ENCODE data around the gene CUL9. TPM values are rescaled to one million over a fixed set of nuclear protein-coding genes. Genes with fewer than 3 reads are reported as not detected.

The CUL9 gene
- total RNA-seq, 5 donors from 2014 or later (not counting 1 experiment from before 2014, with no cell fraction given) = 92.5 to 107 (median 96.5) TPM

GRCh38 chr6:43226192-43226851 is 44.3 kb downstream of the CUL9 start:
- DNase-seq (no peak), ATAC-seq (replicated peaks in 1 of 4) (no peak)
- no peaks in the 10 kb centered on the region for H3K27me3 ChIP-seq (replicated peaks in 1 of 2; ENCODE audit: control insufficient read depth in 2 of 2, extremely low read depth in 1 of 2, insufficient read depth in 2 of 2, low read length in 1 of 2)
- H3K36me3 ChIP-seq (ENCODE audit: control insufficient read depth in 2 of 2, extremely low read depth in 1 of 2, insufficient read depth in 1 of 2, low read length in 1 of 2) = peaks cover 4 to 5% of the 10 kb centered on the region in 2 donors
- 90% methylated on average over 6 of the region's 11 CpGs for WGBS (ENCODE audit: insufficient coverage)
- peak overlapping the region in 1 of 3 donors; percentile 48 for H3K4me3 Mint-ChIP-seq
- H3K27me3 Mint-ChIP-seq = peaks cover 0 to 1% of the 10 kb centered on the region in 2 donors
- H3K9me3 ChIP-seq = no peaks in the 10 kb centered on the region
- peaks cover 55 to 73% (median 72%) of the 10 kb centered on the region in 3 donors for H3K4me1 Mint-ChIP-seq
- H3K36me3 Mint-ChIP-seq = peaks cover 3% of the 10 kb centered on the region
- CTCF ChIA-PET = interaction anchor here in 1 of 2 donors (1.0 kb wide), 1 partner anchor 12 kb away, joined by 6 read pairs; no protein-coding TSS in a partner anchor
- POLR2A ChIA-PET = no interaction called here
- H3K4me1 ChIP-seq (ENCODE audit: control insufficient read depth in 1 of 2, extremely low read depth in 1 of 2, insufficient read depth in 2 of 2, low read length in 2 of 2) = peaks cover 9 to 65% of the 10 kb centered on the region in 2 experiments
- H3K4me3 ChIP-seq (ENCODE audit: control insufficient read depth in 1 of 2, extremely low read depth in 1 of 2, low read length in 1 of 2) = no peak overlapping the region
- H3K27ac ChIP-seq (ENCODE audit: low read length) = peak overlapping the region; percentile 96
- H3K27ac Mint-ChIP-seq = peak overlapping the region; percentile 99
- H3K9me3 Mint-ChIP-seq = no peaks in the 10 kb centered on the region

GRCh38 chr6:43228951-43229802 is 47.2 kb downstream of the CUL9 start, which contains the start of gene DNPH1:
Gene DNPH1 (minus strand): TSS chr6:43229481. CDS start chr6:43229456, 25 bp downstream.
- peaks cover 40 to 50% (median 48%) of the 10 kb centered on the region in 3 donors for H3K4me1 Mint-ChIP-seq
- Histone ChIP-seq H3K4me3 (ENCODE audit: control insufficient read depth in 1 of 2, extremely low read depth in 1 of 2, low read length in 1 of 2) (peak within 1 kb of the TSS; percentile 56 to 66), H3K27me3 (replicated peaks in 1 of 2; ENCODE audit: control insufficient read depth in 2 of 2, extremely low read depth in 1 of 2, insufficient read depth in 2 of 2, low read length in 1 of 2) (peaks cover 0 to 8% of the 10 kb centered on the region in 2 experiments), H3K9me3 (no peaks in the 10 kb centered on the region), H3K36me3 (ENCODE audit: control insufficient read depth in 2 of 2, extremely low read depth in 1 of 2, insufficient read depth in 1 of 2, low read length in 1 of 2) (peaks cover 0 to 5% of the 10 kb centered on the region in 2 donors), H3K27ac (ENCODE audit: low read length) (peak within 1 kb of the TSS; percentile 34), H3K4me1 (ENCODE audit: control insufficient read depth in 1 of 2, extremely low read depth in 1 of 2, insufficient read depth in 2 of 2, low read length in 2 of 2) (peaks cover 5 to 42% of the 10 kb centered on the region in 2 experiments)
- ChIA-PET CTCF (interaction anchor here (0.5 to 1.6 kb wide), 8 partner anchors 9 to 154 kb away, joined by 3 to 5 read pairs (median 4); partner anchors contain the start of genes CUL9 (in 1 of the 2) and ZNF318 (in 1 of the 2)), POLR2A (interaction anchor here (0.5 to 0.7 kb wide), 4 partner anchors 9 to 252 kb away, joined by 3 to 8 read pairs (median 4); no protein-coding TSS in a partner anchor)
- no peaks in the 10 kb centered on the region for H3K36me3 Mint-ChIP-seq
- H3K27me3 Mint-ChIP-seq = peaks cover 0 to 2% of the 10 kb centered on the region in 2 donors
- WGBS (ENCODE audit: insufficient coverage) = 2% methylated on average over 82 of the region's 82 CpGs
- ATAC-seq (replicated peaks in 1 of 4) (peak; percentile 75 to 86 (median 84)), DNase-seq (peak; percentile 35 to 89 (median 72))
- H3K4me3 Mint-ChIP-seq = peak within 1 kb of the TSS; percentile 85 to 92 (median 89)
- no peaks in the 10 kb centered on the region for H3K9me3 Mint-ChIP-seq
- peak within 1 kb of the TSS; percentile 89 to 90 for H3K27ac Mint-ChIP-seq

GRCh38 chr6:43229803-43230620 is 48.0 kb downstream of the CUL9 start:
- Mint-ChIP-seq H3K27me3 (peaks cover 0 to 2% of the 10 kb centered on the region in 2 donors), H3K27ac (peak overlapping the region; percentile 89 to 90), H3K4me1 (peaks cover 35 to 44% (median 41%) of the 10 kb centered on the region in 3 donors), H3K4me3 (peak overlapping the region; percentile 84 to 92 (median 88)), H3K36me3 (no peaks in the 10 kb centered on the region), H3K9me3 (no peaks in the 10 kb centered on the region)
- CTCF ChIA-PET = interaction anchor here (1.0 to 1.6 kb wide), 3 partner anchors 17 to 60 kb away, joined by 3 to 5 read pairs (median 5); partner anchors contain the start of gene CUL9 (in 1 of the 2)
- no peaks in the 10 kb centered on the region for H3K9me3 ChIP-seq
- H3K4me3 ChIP-seq (ENCODE audit: control insufficient read depth in 1 of 2, extremely low read depth in 1 of 2, low read length in 1 of 2) = peak overlapping the region; percentile 56 to 66
- ATAC-seq (replicated peaks in 1 of 4) = peak in 1 of 4 experiments; percentile 2
- no peak for DNase-seq
- POLR2A ChIA-PET = interaction anchor here in 1 of 2 donors (0.6 kb wide), 1 partner anchor 9 kb away, joined by 3 read pairs; no protein-coding TSS in a partner anchor
- H3K27ac ChIP-seq (ENCODE audit: low read length) = peak overlapping the region; percentile 34
- peaks cover 0 to 9% of the 10 kb centered on the region in 2 experiments for H3K27me3 ChIP-seq (replicated peaks in 1 of 2; ENCODE audit: control insufficient read depth in 2 of 2, extremely low read depth in 1 of 2, insufficient read depth in 2 of 2, low read length in 1 of 2)
- 77% methylated on average over 13 of the region's 17 CpGs for WGBS (ENCODE audit: insufficient coverage)
- peaks cover 0 to 5% of the 10 kb centered on the region in 2 donors for H3K36me3 ChIP-seq (ENCODE audit: control insufficient read depth in 2 of 2, extremely low read depth in 1 of 2, insufficient read depth in 1 of 2, low read length in 1 of 2)
- H3K4me1 ChIP-seq (ENCODE audit: control insufficient read depth in 1 of 2, extremely low read depth in 1 of 2, insufficient read depth in 2 of 2, low read length in 2 of 2) = peaks cover 3 to 34% of the 10 kb centered on the region in 2 experiments

GRCh38 chr6:43231053-43231452 is 49.1 kb downstream of the CUL9 start:
- Mint-ChIP-seq H3K27me3 (peaks cover under 1 to 2% of the 10 kb centered on the region in 2 donors), H3K27ac (peak overlapping the region in 1 of 2 donors; percentile 59), H3K4me3 (peak overlapping the region in 1 of 3 donors; percentile 10), H3K9me3 (no peaks in the 10 kb centered on the region), H3K36me3 (no peaks in the 10 kb centered on the region), H3K4me1 (peaks cover 25 to 34% (median 32%) of the 10 kb centered on the region in 3 donors)
- Histone ChIP-seq H3K36me3 (ENCODE audit: control insufficient read depth in 2 of 2, extremely low read depth in 1 of 2, insufficient read depth in 1 of 2, low read length in 1 of 2) (peaks cover 0 to under 1% of the 10 kb centered on the region in 2 donors), H3K9me3 (no peaks in the 10 kb centered on the region), H3K27me3 (replicated peaks in 1 of 2; ENCODE audit: control insufficient read depth in 2 of 2, extremely low read depth in 1 of 2, insufficient read depth in 2 of 2, low read length in 1 of 2) (peaks cover 2 to 13% of the 10 kb centered on the region in 2 experiments), H3K4me3 (ENCODE audit: control insufficient read depth in 1 of 2, extremely low read depth in 1 of 2, low read length in 1 of 2) (no peak overlapping the region), H3K4me1 (ENCODE audit: control insufficient read depth in 1 of 2, extremely low read depth in 1 of 2, insufficient read depth in 2 of 2, low read length in 2 of 2) (peaks cover 0 to 24% of the 10 kb centered on the region in 2 experiments), H3K27ac (ENCODE audit: low read length) (no peak overlapping the region)
- WGBS (ENCODE audit: insufficient coverage) = 80% methylated on average over 1 of the region's 4 CpGs
- ChIA-PET CTCF (no interaction called here), POLR2A (no interaction called here)
- no peak for DNase-seq
- ATAC-seq (replicated peaks in 1 of 4) = no peak

GRCh38 chr6:43231735-43232450 is 49.9 kb downstream of the CUL9 start:
- Mint-ChIP-seq H3K27me3 (peaks cover 5 to 7% of the 10 kb centered on the region in 2 donors), H3K4me1 (peaks cover 17 to 26% (median 23%) of the 10 kb centered on the region in 3 donors), H3K4me3 (no peak overlapping the region), H3K27ac (no peak overlapping the region), H3K9me3 (no peaks in the 10 kb centered on the region), H3K36me3 (no peaks in the 10 kb centered on the region)
- no peaks in the 10 kb centered on the region for H3K9me3 ChIP-seq
- WGBS (ENCODE audit: insufficient coverage) = 48% methylated on average over 1 of the region's 3 CpGs
- H3K4me3 ChIP-seq (ENCODE audit: control insufficient read depth in 1 of 2, extremely low read depth in 1 of 2, low read length in 1 of 2) = no peak overlapping the region
- H3K27me3 ChIP-seq (replicated peaks in 1 of 2; ENCODE audit: control insufficient read depth in 2 of 2, extremely low read depth in 1 of 2, insufficient read depth in 2 of 2, low read length in 1 of 2) = peaks cover 2 to 14% of the 10 kb centered on the region in 2 experiments
- DNase-seq (no peak), ATAC-seq (replicated peaks in 1 of 4) (no peak)
- POLR2A ChIA-PET = no interaction called here
- H3K27ac ChIP-seq (ENCODE audit: low read length) = no peak overlapping the region
- peaks cover 0 to 20% of the 10 kb centered on the region in 2 experiments for H3K4me1 ChIP-seq (ENCODE audit: control insufficient read depth in 1 of 2, extremely low read depth in 1 of 2, insufficient read depth in 2 of 2, low read length in 2 of 2)
- no peaks in the 10 kb centered on the region for H3K36me3 ChIP-seq (ENCODE audit: control insufficient read depth in 2 of 2, extremely low read depth in 1 of 2, insufficient read depth in 1 of 2, low read length in 1 of 2)
- CTCF ChIA-PET = interaction anchor here in 1 of 2 donors (0.7 kb wide), 1 partner anchor 145 kb away, joined by 10 read pairs; no protein-coding TSS in a partner anchor

Data from T-cell (primary cell).